MM.1S (cell line): ENCODE data around the gene CCDC88B.

Source experiments
- DNase-seq: peaks from one replicate; pipeline ENCODE4 v3.0.0-alpha.2; 2015
- H2AFZ ChIP-seq: fragments of 300-600 bp; sonication (generic); 2 replicates; pipeline ENCODE4 v1.6.0; 2016; ENCODE audit warnings: antibody characterized with exemption, low read length
- H3F3A ChIP-seq: fragments of 300-600 bp; sonication (generic); 2 replicates; pipeline ENCODE4 v1.6.1; 2016; ENCODE audit warnings: mild to moderate bottlenecking, antibody characterized with exemption, low read length, moderate library complexity, mixed read lengths; ENCODE audit not compliant: insufficient read depth
- H3K27ac ChIP-seq: fragments of 300-600 bp; sonication (generic); 2 replicates; pipeline ENCODE4 v1.5.1; 2016; ENCODE audit warnings: mild to moderate bottlenecking, low read length
- H3K27me3 ChIP-seq: fragments of 300-600 bp; sonication (generic); replicated peaks from 2 replicates; pipeline ENCODE4 v1.6.0; 2016; ENCODE audit warnings: low read length; ENCODE audit not compliant: insufficient read depth
- H3K36me3 ChIP-seq: fragments of 300-600 bp; sonication (generic); replicated peaks from 2 replicates; pipeline ENCODE4 v1.6.1; 2016; ENCODE audit warnings: mild to moderate bottlenecking, low read length, mixed read lengths; ENCODE audit not compliant: insufficient read depth
- H3K4me1 ChIP-seq: fragments of 300-600 bp; sonication (generic); 2 replicates; pipeline ENCODE4 v1.6.1; 2016; ENCODE audit warnings: low read length, mixed read lengths
- H3K4me2 ChIP-seq: fragments of 300-600 bp; sonication (generic); 2 replicates; pipeline ENCODE4 v1.6.0; 2016; ENCODE audit warnings: low read depth, low read length
- H3K4me3 ChIP-seq: fragments of 300-600 bp; sonication (generic); 2 replicates; pipeline ENCODE4 v1.5.1; 2016; ENCODE audit warnings: low read length, mixed read lengths
- H3K79me2 ChIP-seq: fragments of 300-600 bp; sonication (generic); 2 replicates; pipeline ENCODE4 v1.6.1; 2016; ENCODE audit warnings: mixed run types, low read length, mixed read lengths
- H3K9ac ChIP-seq: fragments of 300-600 bp; sonication (generic); 2 replicates; pipeline ENCODE4 v1.6.1; 2016; ENCODE audit warnings: low read length, mixed read lengths
- H3K9me2 ChIP-seq: fragments of 300-600 bp; sonication (generic); replicated peaks from 2 replicates; pipeline ENCODE4 v1.6.1; 2016; ENCODE audit warnings: mild to moderate bottlenecking, low read length, mixed read lengths; ENCODE audit not compliant: insufficient read depth
- H3K9me3 ChIP-seq: fragments of 300-600 bp; sonication (generic); replicated peaks from 2 replicates; pipeline ENCODE4 v1.6.1; 2016; ENCODE audit warnings: mild to moderate bottlenecking, low read length, mixed read lengths; ENCODE audit not compliant: insufficient read depth
- H4K20me1 ChIP-seq: fragments of 300-600 bp; sonication (generic); 2 replicates; pipeline ENCODE4 v1.6.1; 2016; ENCODE audit warnings: mild to moderate bottlenecking, low read length, moderate library complexity, mixed read lengths; ENCODE audit not compliant: insufficient read depth
- EZH2 ChIP-seq: fragments of 300-600 bp; sonication (generic); optimal IDR thresholded peaks from 2 replicates; pipeline ENCODE3; 2017; ENCODE audit warnings: low read depth, mild to moderate bottlenecking, antibody characterized with exemption, low read length, mixed read lengths
- EZH2phosphoT487 ChIP-seq: fragments of 300-600 bp; sonication (generic); IDR thresholded peaks from 2 replicates; pipeline ENCODE4 v1.6.1; 2018; ENCODE audit warnings: antibody characterized with exemption, low read length
- TF ChIP-seq, protein P1 (sequence below): fragments of 300-600 bp; sonication (generic); IDR thresholded peaks from 2 replicates; pipeline ENCODE4 v1.5.1; 2016; ENCODE audit warnings: antibody characterized with exemption, low read length, mixed read lengths

CCDC88B gene

DNA sequence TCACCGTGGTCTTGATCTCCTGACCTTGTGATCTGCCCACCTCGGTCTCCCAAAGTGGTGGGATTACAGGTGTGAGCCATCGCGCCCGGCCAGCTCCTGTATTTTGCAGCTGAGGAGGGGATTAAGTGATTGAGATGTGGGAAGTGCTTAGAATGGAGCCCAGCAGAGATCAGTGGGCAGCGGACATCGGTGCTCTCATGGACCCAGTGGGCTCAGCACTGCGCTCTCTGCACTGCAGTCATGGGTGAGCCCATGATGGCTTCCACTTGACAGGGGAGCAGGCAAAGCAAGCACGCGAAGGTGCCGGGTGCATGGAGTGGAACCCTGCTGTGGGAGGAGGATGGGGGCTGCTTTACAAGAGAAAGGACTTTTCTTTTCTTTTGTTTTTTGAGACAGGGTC is 9.1 kb upstream of the CCDC88B start:
- no peak for TF ChIP-seq EZH2
- TF ChIP-seq EZH2phosphoT487 = no peak
- TF ChIP-seq, protein P1, sequence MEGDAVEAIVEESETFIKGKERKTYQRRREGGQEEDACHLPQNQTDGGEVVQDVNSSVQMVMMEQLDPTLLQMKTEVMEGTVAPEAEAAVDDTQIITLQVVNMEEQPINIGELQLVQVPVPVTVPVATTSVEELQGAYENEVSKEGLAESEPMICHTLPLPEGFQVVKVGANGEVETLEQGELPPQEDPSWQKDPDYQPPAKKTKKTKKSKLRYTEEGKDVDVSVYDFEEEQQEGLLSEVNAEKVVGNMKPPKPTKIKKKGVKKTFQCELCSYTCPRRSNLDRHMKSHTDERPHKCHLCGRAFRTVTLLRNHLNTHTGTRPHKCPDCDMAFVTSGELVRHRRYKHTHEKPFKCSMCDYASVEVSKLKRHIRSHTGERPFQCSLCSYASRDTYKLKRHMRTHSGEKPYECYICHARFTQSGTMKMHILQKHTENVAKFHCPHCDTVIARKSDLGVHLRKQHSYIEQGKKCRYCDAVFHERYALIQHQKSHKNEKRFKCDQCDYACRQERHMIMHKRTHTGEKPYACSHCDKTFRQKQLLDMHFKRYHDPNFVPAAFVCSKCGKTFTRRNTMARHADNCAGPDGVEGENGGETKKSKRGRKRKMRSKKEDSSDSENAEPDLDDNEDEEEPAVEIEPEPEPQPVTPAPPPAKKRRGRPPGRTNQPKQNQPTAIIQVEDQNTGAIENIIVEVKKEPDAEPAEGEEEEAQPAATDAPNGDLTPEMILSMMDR = no peak
- Histone ChIP-seq H4K20me1 (no peaks in the 10 kb centered on the region), H3K36me3 (no peaks in the 10 kb centered on the region), H3K27ac (no peak overlapping the region), H3K27me3 (0 out of 2 replicates have a peak, but pooled peaks cover 3% of the 10 kb centered on the region), H3K4me3 (no peak overlapping the region), H3K4me2 (no peak overlapping the region), H3K4me1 (peaks cover 4% of the 10 kb centered on the region; the same call in 1 of the 2 replicates), H3K9ac (no peak overlapping the region), H2AFZ (no peak overlapping the region), H3F3A (no peaks in the 10 kb centered on the region), H3K9me2 (no peaks in the 10 kb centered on the region), H3K9me3 (no peaks in the 10 kb centered on the region), H3K79me2 (no peaks in the 10 kb centered on the region)
- DNase-seq = no peak

DNA sequence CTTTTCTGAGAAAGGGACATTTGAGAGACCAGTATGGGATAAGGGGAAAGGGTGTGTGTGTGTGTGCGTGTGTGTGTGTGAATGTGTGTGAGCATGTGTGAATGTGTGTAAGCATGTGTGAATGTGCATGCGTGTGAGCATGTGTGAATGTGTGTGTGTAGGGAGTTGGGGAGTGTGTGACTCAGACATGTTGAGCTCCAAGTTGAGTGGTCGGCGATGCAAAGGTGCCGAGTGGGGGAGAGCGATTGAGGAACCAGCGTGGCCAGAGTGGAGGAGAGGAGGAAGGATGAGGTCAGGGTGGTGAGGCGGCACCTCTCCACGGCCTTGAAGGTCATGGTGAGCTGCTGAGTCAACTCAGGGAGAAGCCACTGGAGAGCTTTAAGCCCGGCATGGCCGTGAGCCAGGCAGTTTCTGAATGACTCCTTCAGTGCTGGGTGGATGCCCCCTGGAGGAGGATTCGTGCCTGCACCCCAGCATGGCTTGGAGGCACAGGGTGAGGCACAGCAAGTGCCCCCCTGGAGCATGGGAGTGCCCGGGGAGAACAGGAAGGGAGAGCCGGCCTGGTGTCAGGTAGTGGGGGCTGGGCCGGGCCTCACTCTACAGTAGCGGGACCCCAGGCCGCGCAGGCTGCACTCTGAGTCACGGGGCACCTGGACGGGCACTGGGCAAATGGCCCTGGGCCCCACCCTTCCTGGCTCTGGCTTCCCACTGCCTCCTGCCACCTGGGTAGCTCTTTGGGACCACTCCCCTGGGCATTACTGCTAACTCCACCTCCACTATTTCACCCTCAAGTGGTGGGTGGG is 8.2 kb upstream of the CCDC88B start:
- no peaks in the 10 kb centered on the region for H3K9me3 ChIP-seq
- H3K4me3 ChIP-seq = no peak overlapping the region
- peak overlapping the region; percentile 51; the same call in 1 of the 2 replicates for H2AFZ ChIP-seq
- H3K4me1 ChIP-seq = peaks cover 4% of the 10 kb centered on the region; the same call in 1 of the 2 replicates
- no peak overlapping the region for H3K4me2 ChIP-seq
- no peak for TF ChIP-seq EZH2
- TF ChIP-seq, protein P1 = peak; percentile 50
- DNase-seq = peak; percentile 56
- H4K20me1 ChIP-seq = no peaks in the 10 kb centered on the region
- no peaks in the 10 kb centered on the region for H3F3A ChIP-seq
- H3K27me3 ChIP-seq = 0 out of 2 replicates have a peak, but pooled peaks cover 3% of the 10 kb centered on the region
- H3K27ac ChIP-seq = no peak overlapping the region
- no peaks in the 10 kb centered on the region for H3K36me3 ChIP-seq
- no peaks in the 10 kb centered on the region for H3K79me2 ChIP-seq
- H3K9ac ChIP-seq = no peak overlapping the region
- no peaks in the 10 kb centered on the region for H3K9me2 ChIP-seq

DNA sequence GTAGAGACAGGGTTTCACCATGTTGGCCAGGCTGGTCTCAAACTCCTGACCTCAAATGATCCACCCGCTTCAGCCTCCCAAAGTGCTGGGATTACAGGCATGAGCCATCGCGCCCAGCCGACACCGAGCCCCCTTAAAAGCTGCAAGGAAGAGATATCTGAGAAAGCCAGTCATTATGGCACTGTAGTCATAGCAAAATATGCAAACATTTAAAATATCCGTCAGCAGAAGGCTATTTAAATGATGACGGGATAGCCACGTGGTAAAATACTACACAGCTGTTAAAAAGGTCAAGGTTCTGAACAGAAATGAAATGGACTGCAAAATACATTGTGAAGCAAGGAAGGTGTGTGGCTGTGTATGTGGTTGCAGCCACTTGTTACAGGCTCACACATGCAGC is 6.4 kb upstream of the CCDC88B start:
- Histone ChIP-seq H4K20me1 (no peaks in the 10 kb centered on the region), H3K9me2 (no peaks in the 10 kb centered on the region), H3K27ac (no peak overlapping the region), H3K9me3 (no peaks in the 10 kb centered on the region), H2AFZ (no peak overlapping the region), H3F3A (no peaks in the 10 kb centered on the region), H3K4me1 (peaks cover 4% of the 10 kb centered on the region; the same call in 1 of the 2 replicates), H3K36me3 (no peaks in the 10 kb centered on the region), H3K9ac (no peak overlapping the region), H3K4me3 (no peak overlapping the region), H3K4me2 (no peak overlapping the region), H3K27me3 (no peaks in the 10 kb centered on the region), H3K79me2 (no peaks in the 10 kb centered on the region)
- TF ChIP-seq EZH2 (no peak), EZH2phosphoT487 (no peak)
- TF ChIP-seq, protein P1 = no peak
- no peak for DNase-seq
